Stimulated activated CD8-positive, alpha-beta memory T cell treated with anti-CD3 and anti-CD28 coated beads, Interleukin-15, amount 100 ng/mL, for 24 hours (primary cell): ENCODE data around the gene EGLN1.
"Not testable (repeated sequence)": the region's sequence is repeated elsewhere in the genome, so short reads cannot be mapped to it uniquely, and the experiment has no call there.

Experiments used
- DNase-seq: peaks from one replicate; pipeline ENCODE4 v3.0.0-alpha.2; 2020; ENCODE audit warnings: low read depth

The EGLN1 gene

GRCh38 chr1:231359113-231359512 is 63.0 kb downstream of the EGLN1 start:
- no peak for DNase-seq

GRCh38 chr1:231357831-231358354 is 64.2 kb downstream of the EGLN1 start:
- DNase-seq, result no peak

DNA sequence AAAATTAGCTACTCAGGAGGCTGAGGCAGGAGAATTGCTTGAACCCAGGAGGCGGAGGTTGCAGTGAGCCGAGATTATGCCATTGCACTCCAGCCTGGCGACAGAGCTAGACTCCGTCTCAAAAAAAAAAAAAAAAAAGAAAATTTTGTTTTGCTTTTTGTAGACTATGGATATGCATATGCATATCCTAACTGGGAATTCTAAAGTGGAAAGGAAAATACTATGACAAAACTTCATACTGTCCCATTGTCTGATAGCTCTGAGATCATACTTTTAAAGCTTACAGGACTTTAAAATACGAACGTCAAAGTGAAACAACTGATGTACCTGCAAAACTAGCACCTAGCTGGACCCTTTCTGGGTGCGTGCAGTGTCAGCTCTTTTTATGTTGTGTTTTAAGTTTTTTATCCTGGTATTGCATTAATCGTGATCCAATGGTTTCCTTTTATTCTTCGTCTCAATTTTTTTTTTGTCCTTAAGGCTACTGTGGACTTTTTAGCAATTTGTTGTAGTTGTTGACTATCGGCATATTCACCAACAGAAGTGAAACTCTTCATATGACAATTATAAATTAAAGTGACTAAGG is 64.8 kb downstream of the EGLN1 start:
- DNase-seq, result no peak

- no peak for DNase-seq
Measured at GRCh38 chr1:231355171-231355570, 66.9 kb downstream of the EGLN1 start.

DNA sequence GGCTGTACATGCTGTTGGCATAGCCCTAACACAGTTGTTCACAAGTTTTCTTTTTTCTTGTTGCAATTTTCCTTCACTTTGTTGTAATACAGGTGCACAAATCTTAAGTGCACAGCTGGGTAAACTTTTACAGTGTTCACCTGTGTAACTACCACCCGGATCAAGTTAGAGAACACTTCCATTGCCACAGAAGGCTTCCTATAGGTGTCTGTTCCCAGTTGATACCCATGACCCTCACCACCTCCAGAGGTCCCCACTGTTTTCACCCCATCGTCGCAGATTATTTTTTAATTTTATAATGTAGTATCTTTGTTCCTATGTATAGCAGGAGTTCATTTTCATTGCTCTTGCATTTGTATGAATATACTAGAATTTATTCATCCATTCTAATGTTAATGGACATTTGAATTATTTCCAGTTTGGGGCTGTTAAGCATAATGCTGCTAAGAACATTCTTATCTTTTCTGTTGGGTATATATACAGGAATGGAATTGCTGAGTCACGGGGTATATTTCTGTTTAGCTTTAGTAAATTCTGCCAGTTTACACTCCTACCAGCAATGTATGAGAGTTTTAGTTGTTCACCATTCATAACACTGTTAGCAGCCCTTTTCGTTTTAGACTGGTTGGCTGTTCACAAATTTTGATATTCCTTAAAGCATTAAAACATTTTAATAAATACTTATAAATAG is 67.6 kb downstream of the EGLN1 start:
- DNase-seq, result no peak

DNA sequence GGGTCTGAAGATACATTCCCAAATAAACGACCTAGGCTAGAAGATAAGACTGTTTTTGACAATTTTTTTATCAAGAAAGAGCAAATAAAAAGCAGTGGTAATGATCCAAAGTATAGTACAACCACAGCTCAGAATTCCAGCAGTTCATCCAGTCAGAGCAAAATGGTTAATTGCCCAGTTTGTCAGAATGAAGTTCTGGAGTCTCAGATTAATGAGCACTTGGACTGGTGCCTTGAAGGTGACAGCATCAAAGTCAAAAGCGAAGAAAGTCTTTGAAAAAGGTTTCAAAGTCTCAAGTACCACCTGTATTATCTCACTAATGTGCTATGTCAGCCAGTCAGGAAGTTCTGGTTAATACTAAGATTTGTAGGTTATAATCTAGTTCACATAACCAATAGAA is 69.0 kb downstream of the EGLN1 start:
- no peak for DNase-seq

DNA sequence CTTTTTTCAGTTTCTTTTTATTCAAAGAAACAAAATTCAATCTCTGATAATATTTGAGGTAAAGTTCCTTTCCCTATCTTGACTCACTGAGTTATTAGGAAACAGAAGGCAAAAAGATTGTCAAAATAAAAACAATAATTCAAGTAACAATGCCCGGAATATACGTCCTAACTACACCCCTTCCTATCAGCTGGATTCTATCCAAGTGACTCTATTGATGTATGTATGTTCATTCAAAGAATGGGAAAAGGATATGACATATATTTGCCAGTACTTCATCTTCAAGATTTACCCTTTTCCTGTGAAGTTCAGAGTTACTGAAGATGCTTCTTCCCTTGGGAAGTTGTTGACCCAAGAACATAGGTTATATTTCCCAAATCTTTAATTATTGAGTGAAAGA is 70.3 kb downstream of the EGLN1 start:
- no peak for DNase-seq

DNA sequence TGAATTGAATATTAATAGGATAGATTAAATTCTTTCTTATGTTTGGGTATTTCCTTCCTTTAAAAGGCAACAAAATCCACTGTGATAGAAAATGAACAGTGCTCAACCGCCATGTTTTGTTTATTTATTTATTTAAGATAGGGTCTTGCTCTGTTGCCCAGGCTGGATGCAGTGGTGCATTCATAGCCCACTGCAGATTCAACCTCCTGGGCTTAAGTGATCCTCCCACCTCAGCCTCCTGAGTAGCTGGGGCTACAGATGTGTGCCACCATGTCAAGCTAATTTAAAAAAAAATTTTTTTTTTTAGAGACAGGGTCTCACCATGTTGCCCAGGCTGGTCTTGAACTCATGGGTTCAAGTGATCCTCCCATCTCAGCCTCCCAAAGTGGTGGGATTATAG is 73.2 kb downstream of the EGLN1 start:
- DNase-seq, result not testable (repeated sequence)

GRCh38 chr1:231348442-231348841 is 73.6 kb downstream of the EGLN1 start:
- DNase-seq, result no peak

GRCh38 chr1:231347961-231348360 is 74.1 kb downstream of the EGLN1 start:
- DNase-seq, result no peak

DNA sequence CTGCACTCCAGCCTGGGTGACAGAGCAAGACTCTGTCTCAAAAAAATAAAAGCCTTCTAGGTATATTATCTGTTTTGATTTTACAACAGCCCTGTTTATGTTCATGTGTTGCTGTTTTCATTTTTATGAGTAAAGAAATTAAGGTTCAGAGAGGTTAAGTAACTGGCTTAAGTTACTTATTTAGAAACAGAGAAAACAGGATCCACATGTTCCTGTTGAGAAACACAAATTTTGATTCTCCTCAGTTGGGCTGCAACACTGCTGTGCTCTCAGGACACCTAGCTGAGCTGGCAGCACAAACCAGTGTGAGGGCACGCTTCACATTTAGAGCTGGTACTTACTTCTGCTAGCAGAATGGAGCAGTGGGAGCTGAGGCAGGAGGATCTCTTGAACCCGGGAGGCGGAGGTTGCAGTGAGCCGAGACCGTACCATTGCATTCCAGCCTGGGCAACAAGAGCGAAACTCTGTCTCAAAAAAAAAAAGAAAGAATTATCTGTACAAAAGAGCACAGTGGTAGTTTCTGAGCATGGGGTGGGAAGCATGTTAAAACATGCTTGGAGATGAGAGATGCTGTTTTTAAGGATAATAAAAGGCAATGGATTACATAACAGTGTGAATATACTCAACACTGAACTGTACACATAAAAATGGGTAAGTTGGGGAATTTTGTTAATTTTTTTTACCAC is 81.6 kb downstream of the EGLN1 start:
- no peak for DNase-seq

DNA sequence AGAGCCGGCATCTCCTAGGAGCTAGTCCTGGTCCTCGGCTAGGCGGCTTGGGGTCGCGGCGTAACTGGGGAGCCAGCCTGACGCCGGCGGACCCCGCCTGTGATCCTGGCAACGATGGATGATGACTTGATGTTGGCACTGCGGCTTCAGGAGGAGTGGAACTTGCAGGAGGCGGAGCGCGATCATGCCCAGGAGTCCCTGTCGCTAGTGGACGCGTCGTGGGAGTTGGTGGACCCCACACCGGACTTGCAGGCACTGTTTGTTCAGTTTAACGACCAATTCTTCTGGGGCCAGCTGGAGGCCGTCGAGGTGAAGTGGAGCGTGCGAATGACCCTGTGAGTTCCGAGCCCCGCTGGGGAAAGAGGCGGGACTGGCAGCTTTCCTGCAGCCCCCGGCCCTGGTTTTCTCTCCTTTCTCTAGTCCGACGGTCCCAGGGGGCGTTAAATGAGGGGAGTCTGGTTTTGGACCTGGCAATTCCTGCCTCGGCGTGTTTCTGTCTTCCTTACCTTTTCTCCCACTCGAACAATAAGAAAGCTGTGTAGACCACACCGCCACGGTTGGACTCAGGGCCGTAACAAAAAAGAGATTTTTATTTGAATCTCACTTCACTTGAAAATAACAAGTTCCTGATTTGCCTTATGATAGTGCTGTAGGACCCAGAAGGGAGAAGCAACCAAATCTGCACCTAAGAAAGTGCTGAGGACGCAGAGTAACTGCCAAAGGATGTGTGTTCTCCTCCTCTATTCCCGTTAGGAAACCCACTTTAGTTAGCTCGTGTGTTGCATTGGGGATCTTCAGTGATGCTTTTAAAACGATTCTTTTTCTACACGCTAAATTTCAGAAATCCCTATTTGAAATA is 83.6 kb downstream of the EGLN1 start, which contains the start of gene SPRTN:
TSS of gene SPRTN (plus strand) at position 24 of the 859 bp plus-strand sequence. CDS start at position 115, 91 bp downstream.
- DNase-seq, result no peak

DNA sequence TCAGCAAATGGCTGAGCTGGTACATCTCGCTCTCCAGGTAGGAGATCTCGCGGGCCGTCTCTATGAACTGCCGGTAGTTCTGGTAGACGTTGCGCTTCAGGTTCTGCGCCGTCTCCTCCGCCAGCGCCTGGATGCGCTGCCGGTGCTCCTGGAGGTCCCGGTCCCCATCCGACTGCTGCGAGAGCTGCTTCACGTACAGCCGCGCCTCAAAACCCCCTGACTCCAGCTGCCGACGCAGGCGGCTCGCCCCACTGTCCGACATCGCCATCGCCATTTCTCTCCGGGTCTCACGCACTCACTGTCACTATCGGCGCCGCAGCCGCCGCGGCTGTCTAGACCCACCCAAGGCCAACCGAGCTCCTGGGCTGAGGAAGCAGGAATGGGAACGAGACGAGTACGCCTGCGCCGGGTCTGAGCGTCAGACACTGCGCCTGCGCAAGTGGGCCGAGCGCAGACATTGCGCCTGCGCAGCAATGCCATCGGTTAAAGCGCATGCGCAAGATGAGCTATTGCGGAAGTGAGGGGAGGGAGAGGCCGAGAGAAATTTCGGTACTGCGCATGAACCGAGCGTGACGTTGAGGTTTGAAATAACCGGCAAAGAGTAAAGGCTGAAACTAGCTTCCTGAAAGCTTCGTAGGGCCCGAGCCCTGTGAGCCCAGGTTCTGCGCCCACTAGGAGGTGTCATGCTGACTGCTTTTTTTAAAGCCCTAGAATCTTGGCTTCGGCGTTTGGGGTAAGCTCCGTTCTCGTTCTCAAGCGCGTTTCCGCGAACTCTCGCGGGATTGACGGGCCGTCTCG is 84.4 kb downstream of the EGLN1 start, which contains the start of gene EXOC8:
TSS of gene EXOC8 (minus strand) at position 381 of the 798 bp plus-strand sequence. CDS start at position 274, 107 bp downstream.
- DNase-seq, result peak; percentile 98

DNA sequence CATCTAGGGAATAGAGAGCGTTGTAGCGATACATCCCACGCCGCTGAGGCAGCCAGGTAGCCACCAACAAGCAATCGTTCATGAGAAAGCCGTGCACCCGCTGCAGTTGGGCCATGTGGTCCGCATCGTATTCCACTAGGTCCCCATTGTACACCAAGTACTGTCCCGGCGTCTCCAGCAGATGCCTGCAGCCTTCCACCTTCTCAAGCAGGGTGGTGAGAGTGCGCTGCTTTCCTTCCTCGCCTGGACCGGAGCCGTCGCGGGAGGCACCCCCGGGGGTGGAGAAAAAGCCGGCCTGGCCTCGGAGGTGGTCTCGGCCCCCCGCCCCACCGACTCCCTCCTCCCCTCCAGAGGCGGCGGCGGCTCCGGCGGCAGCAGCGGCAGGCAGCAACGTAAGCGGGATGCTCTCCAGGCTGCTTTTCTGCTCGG is 85.0 kb downstream of the EGLN1 start:
- no peak for DNase-seq

DNA sequence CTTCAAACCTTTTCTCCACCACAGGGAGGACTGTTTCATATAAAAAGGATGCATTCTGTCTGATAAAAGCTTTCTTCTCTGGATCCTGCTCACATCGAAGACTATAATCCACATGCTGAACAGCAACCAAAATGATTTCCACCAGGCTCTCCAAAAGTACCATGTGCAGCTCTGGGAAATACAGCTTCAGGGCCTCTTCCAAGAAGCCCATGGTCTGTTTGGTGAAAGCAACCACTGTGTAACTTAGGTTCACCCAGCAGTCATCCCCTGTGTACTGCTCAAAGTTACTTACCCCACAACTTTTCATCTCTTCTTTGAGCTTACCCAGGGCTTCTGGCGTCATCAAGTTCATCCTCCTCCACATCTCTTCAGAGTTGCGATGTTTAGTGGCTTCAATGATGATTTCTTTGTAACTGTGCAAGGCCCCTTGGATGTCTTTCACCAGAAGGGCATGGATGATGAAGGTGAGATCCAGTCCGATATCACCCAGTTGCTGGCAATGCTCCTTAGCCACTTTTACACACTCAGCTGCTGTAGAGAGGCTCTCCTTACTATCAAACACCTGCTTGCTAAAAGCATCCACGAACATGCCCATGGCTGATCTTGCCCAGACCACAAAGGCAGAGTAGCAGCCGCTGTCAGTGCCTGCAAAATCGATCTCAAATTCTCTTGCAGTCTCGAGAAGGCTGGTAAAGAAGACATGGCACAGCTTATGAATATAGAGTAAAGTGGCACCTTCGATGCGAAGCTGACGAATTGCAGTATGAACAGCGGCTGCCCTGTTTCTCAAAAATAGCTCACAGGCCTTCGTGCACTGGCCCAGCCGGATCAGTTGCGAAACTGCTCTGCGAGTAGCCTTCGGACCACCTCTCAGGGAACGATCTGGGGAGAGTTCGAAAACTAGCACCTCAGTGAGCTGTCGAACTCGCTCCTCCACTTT is 86.2 kb downstream of the EGLN1 start:
- DNase-seq, result no peak

DNA sequence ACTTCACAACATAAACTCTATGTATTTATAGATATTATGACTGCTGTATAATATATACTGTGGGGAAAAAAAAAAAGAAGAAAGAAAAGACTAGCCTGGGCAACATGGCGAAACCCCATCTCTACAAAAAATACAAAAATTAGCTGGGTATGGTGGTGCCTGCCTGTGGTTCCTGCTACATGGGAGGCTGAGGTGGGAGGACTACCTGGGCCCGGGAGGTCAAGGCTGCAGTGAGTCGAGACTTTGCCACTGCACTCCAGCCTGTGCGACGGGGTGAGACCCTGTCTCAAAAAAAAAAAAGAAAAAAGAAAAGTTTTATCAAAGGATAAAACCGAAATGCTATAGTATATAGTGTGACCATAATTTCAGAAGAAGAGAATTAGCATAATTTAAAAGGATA is 87.1 kb downstream of the EGLN1 start:
- DNase-seq, result no peak

DNA sequence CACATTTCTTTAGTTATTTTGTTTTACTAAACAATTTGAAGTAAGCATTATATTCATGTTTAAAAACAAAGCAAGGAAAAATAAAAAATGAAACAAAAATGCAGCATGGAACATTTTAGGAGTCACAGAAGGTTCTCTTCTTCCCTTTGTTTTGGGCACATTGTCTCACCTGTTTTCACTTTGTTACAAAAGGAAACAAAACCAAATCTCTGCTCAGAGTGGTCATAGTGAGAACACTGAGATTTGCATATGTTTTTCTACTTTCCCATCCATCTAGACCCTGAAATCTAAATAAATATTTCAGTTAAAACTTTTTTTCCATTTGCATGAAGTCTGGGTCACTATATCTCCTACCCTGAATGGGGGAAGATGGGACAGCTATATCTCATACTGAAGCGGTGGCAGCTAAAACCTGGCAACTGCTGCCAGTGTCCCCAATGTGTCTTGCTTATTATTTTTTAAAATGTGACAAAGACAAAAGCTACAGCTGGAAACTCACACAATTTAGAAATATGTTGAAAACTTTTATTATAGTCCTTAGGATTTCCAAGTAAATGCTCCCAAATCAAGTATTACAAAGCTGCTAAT is 87.9 kb downstream of the EGLN1 start:
- no peak for DNase-seq

GRCh38 chr1:231332761-231333160 is 89.3 kb downstream of the EGLN1 start:
- no peak for DNase-seq

DNA sequence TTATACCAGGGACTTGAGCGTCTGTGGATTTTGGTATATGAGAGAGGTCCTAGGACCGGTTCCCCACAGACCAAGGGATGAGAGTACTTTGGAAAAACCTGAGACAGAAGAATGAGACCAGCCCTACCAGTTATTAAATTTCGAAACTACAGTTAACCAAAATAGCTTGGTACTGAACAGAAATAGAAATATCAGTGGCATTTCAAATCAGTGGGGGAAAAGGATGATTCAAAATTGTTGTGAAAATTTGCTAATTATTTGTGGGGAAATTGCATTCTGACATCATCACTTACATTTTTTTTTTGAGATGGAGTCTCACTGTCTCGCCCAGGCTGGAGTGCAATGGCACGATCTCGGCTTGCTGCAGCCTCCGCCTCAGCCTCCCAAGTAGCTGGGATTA is 92.6 kb downstream of the EGLN1 start:
- DNase-seq, result no peak

DNA sequence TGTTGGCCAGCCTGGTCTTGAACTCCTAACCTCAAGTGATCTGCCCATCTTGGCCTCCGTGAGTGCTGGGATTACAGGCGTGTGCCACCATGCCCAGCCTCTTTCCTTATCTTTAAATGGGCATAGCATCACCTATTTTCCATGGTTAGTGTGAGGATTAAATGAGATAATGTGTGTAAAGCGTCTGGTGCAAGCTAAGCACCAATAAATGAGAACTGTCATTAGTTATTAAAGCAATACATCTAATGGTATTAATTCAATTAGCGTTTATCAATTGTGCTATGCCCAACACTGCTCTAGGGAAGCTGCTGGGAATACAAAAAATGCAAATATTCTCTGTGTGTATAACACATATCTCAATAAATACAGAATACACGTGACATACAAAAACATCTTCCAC is 94.5 kb downstream of the EGLN1 start:
- no peak for DNase-seq
